GM23338 (cell line): Measurements from ENCODE around the gene ATP1A3. TPM values are rescaled to one million over a fixed set of nuclear protein-coding genes. Genes with fewer than 3 reads are reported as not detected.

ENCODE experiments used
- ATAC-seq: fragments of 200-7000 bp; cut with Tn5 transposase; 3 replicates; pipeline ENCODE4 v1.9.1; 2020
- DNase-seq: peaks from one replicate; pipeline ENCODE4 v3.0.0-alpha.2; 2015; ENCODE audit warnings: low spot score
- H2AFZ ChIP-seq: fragments of 200-600 bp; sonication (generic); 2 replicates; pipeline ENCODE4 v1.8.0; 2016; ENCODE audit warnings: antibody characterized with exemption, mild to moderate bottlenecking, moderate library complexity
- H3F3A ChIP-seq: fragments of 200-600 bp; sonication (generic); replicated peaks from 2 replicates; pipeline ENCODE4 v1.8.0; 2017; ENCODE audit warnings: antibody characterized with exemption, mixed run types, low read depth
- H3K27ac ChIP-seq: fragments of 200-600 bp; sonication (generic); 2 replicates; pipeline ENCODE4 v1.6.1; 2016; ENCODE audit warnings: low read depth
- H3K27me3 ChIP-seq: fragments of 200-600 bp; sonication (generic); 2 replicates; pipeline ENCODE4 v1.8.0; 2016; ENCODE audit warnings: mild to moderate bottlenecking, mixed run types, moderate library complexity; ENCODE audit not compliant: insufficient read depth
- H3K36me3 ChIP-seq: fragments of 200-600 bp; sonication (generic); 2 replicates; pipeline ENCODE4 v1.8.0; 2016; ENCODE audit warnings: mild to moderate bottlenecking; ENCODE audit not compliant: insufficient read depth
- H3K4me1 ChIP-seq: fragments of 200-600 bp; sonication (generic); 2 replicates; pipeline ENCODE4 v1.8.0; 2016; ENCODE audit warnings: mild to moderate bottlenecking, moderate library complexity; ENCODE audit not compliant: insufficient read depth
- H3K4me2 ChIP-seq: fragments of 200-600 bp; sonication (generic); 2 replicates; pipeline ENCODE4 v1.7.1; 2017; ENCODE audit warnings: mixed run types
- H3K4me3 ChIP-seq: fragments of 200-600 bp; sonication (generic); 2 replicates; pipeline ENCODE4 v1.6.1; 2016; ENCODE audit warnings: mixed run types
- H3K79me2 ChIP-seq: fragments of 200-600 bp; sonication (generic); replicated peaks from 2 replicates; pipeline ENCODE4 v1.8.0; 2017; ENCODE audit warnings: mild to moderate bottlenecking; ENCODE audit not compliant: insufficient read depth
- H3K9me2 ChIP-seq: fragments of 200-600 bp; sonication (generic); 2 replicates; pipeline ENCODE4 v1.8.0; 2017; ENCODE audit not compliant: insufficient read depth
- H4K20me1 ChIP-seq: fragments of 200-600 bp; sonication (generic); replicated peaks from 2 replicates; pipeline ENCODE4 v1.8.0; 2017; ENCODE audit warnings: mild to moderate bottlenecking; ENCODE audit not compliant: insufficient read depth
- H3K27ac Mint-ChIP-seq: 2 replicates; pipeline ENCODE4 v1.8.0; 2020; ENCODE audit warnings: inconsistent platforms, mild to moderate bottlenecking, moderate library complexity, mixed read lengths
- H3K27me3 Mint-ChIP-seq: 3 replicates; pipeline ENCODE4 v1.8.0; 2022; ENCODE audit warnings: low read depth, mild to moderate bottlenecking, moderate library complexity, mixed read lengths, inconsistent platforms; ENCODE audit not compliant: insufficient read depth, poor library complexity
- H3K36me3 Mint-ChIP-seq: 3 replicates; pipeline ENCODE4 v1.8.0; 2021; ENCODE audit warnings: low read depth, mild to moderate bottlenecking, inconsistent platforms, moderate library complexity, mixed read lengths
- H3K4me1 Mint-ChIP-seq: 3 replicates; pipeline ENCODE4 v1.8.0; 2020; ENCODE audit warnings: mild to moderate bottlenecking, inconsistent platforms, mixed read lengths
- H3K4me3 Mint-ChIP-seq: 3 replicates; pipeline ENCODE4 v1.8.0; 2021; ENCODE audit warnings: moderate library complexity, mild to moderate bottlenecking, inconsistent platforms, mixed read lengths
- H3K9me3 Mint-ChIP-seq: 3 replicates; pipeline ENCODE4 v1.8.0; 2020; ENCODE audit warnings: moderate library complexity, mild to moderate bottlenecking, inconsistent platforms, mixed read lengths
- CREB1 ChIP-seq: fragments of 250-450 bp; sonication (Bioruptor Pico); IDR thresholded peaks from 2 replicates; pipeline ENCODE4 v1.5.0; 2020; ENCODE audit warnings: low read depth, mild to moderate bottlenecking, moderate library complexity
- EZH2 ChIP-seq: fragments of 200-600 bp; sonication (generic); IDR thresholded peaks from one replicate; pipeline ENCODE4 v1.8.0; 2017; ENCODE audit warnings: antibody characterized with exemption, mild to moderate bottlenecking, low read depth; ENCODE audit not compliant: unreplicated experiment
- EZH2phosphoT487 ChIP-seq: fragments of 200-600 bp; sonication (generic); IDR thresholded peaks from one replicate; pipeline ENCODE4 v1.8.1; 2018; ENCODE audit warnings: antibody characterized with exemption; ENCODE audit not compliant: unreplicated experiment
- JUNB ChIP-seq: IDR thresholded peaks from one replicate; pipeline ENCODE4 v1.6.1; 2016; ENCODE audit warnings: antibody characterized with exemption; ENCODE audit not compliant: unreplicated experiment
- NANOG ChIP-seq: IDR thresholded peaks from 2 replicates; pipeline ENCODE4 v1.6.1; 2016; ENCODE audit warnings: antibody characterized with exemption, borderline replicate concordance
- POLR2AphosphoS5 ChIP-seq: IDR thresholded peaks from 2 replicates; pipeline ENCODE4 v1.6.1; 2016; ENCODE audit warnings: antibody characterized with exemption, low read depth
- STAT1 ChIP-seq: IDR thresholded peaks from one replicate; pipeline ENCODE4 v1.6.1; 2016; ENCODE audit warnings: antibody characterized with exemption; ENCODE audit not compliant: unreplicated experiment
- ZNF114 ChIP-seq: fragments of 250-450 bp; sonication (Bioruptor Pico); IDR thresholded peaks from 2 replicates; pipeline ENCODE4 v1.5.0; 2020; ENCODE audit warnings: mild to moderate bottlenecking, moderate library complexity
- ZNF331 ChIP-seq: fragments of 250-450 bp; sonication (Bioruptor Pico); IDR thresholded peaks from 2 replicates; pipeline ENCODE4 v1.5.0; 2020; ENCODE audit warnings: low read depth, mild to moderate bottlenecking, moderate library complexity
- polyA plus RNA-seq: library from polyadenylated mRNA; unstranded; fragments of >200 nt; fragmentation: Nextera tagmentation; extraction: Ambion mirVana; gene quantifications from 2 replicates; pipeline ENCODE4 v1.2.1, GENCODE V29; 2016
- total RNA-seq: library from RNA; depleted of rRNA; stranded (reverse); fragments of >200 nt; shearing (Covaris generic); gene quantifications from 2 replicates; pipeline ENCODE4 v1.2.3, GENCODE V29; 2014
- TF ChIP-seq, protein P1 (sequence below): fragments of 250-450 bp; sonication (Bioruptor Pico); IDR thresholded peaks from 2 replicates; pipeline ENCODE4 v1.5.0; 2020; ENCODE audit warnings: mild to moderate bottlenecking, moderate library complexity
- TF ChIP-seq, protein P2 (sequence below): IDR thresholded peaks from 2 replicates; pipeline ENCODE4 v1.6.1; 2016; ENCODE audit warnings: antibody characterized with exemption
- TF ChIP-seq, protein P3 (sequence below): IDR thresholded peaks from one replicate; pipeline ENCODE4 v1.6.1; 2018; ENCODE audit warnings: antibody characterized with exemption; ENCODE audit not compliant: unreplicated experiment
- TF ChIP-seq, protein P4 (sequence below), 2 experiments: fragments of 200-600 bp in 1 of 2; sonication (generic) in 1 of 2; conservative IDR thresholded peaks; 2 replicates each; pipeline versions ENCODE4 v1.5.1 to v1.6.1; 2016 to 2017; ENCODE audit warnings: antibody characterized with exemption in 2 of 2, low read depth in 2 of 2, mild to moderate bottlenecking in 2 of 2, moderate library complexity in 1 of 2

ATP1A3 gene
- total and polyA plus RNA-seq, 2 experiments from 2014 or later: 11.5 to 37.3 TPM

DNA sequence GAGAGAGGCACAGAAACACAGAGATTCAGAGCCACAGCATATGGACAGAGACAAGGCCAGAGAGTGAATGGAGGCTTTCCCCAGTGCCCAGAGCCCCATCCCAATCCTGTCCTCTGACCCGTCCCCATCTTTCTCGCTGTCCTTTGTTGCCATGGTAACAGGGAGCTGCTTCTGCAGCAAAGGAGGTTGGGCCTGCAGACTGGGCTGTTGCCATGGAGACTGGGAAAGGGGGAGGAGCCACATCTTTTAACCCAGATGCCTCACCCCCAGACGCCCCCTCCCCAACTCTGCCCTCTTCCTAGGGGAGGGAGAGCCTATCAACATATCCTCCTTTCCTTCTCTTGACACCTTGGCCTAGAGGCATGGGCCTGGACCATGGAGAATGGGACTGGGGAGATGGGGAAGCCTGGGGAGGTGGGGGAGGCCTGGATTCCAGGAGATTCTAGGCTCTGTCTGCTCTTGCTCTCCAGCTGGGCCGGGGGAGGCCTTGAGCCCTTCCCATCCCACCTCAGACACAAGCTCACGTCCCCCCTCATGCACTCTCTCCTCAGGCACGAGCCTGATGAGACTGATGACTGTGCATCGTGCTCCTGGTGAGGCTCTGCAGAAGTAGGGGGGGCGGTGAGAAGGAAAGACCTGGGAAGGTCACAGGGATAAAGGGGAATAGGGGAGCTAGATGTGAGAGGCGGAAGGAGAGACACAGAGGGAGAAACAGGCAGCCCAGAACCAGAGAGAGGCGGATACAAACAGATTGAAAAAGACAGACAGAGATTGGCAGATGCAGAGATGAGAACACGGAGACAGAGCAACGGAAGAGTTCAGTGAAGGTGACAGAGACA lies 2.1 kb upstream of the ATP1A3 start:
- H3K4me3 Mint-ChIP-seq: peak overlapping the region; percentile 24; the same call in 2 of the 3 replicates

More for the DNA sequence above, 2.1 kb upstream of the ATP1A3 start:
- Mint-ChIP-seq H3K9me3 (no peaks in the 10 kb centered on the region), H3K27me3 (peaks cover 67% of the 10 kb centered on the region), H3K36me3 (peaks cover 4% of the 10 kb centered on the region; the same call in 2 of the 3 replicates), H3K4me1 (peaks cover 39% of the 10 kb centered on the region), H3K27ac (no peak overlapping the region)
- no peak for TF ChIP-seq ZNF331 (CRISPR knock-in tag)
- no peak for TF ChIP-seq ZNF114
- TF ChIP-seq JUNB: no peak
- no peak for TF ChIP-seq STAT1
- TF ChIP-seq EZH2phosphoT487: no peak
- no peak for TF ChIP-seq EZH2
- TF ChIP-seq NANOG: no peak
- TF ChIP-seq, protein P1, sequence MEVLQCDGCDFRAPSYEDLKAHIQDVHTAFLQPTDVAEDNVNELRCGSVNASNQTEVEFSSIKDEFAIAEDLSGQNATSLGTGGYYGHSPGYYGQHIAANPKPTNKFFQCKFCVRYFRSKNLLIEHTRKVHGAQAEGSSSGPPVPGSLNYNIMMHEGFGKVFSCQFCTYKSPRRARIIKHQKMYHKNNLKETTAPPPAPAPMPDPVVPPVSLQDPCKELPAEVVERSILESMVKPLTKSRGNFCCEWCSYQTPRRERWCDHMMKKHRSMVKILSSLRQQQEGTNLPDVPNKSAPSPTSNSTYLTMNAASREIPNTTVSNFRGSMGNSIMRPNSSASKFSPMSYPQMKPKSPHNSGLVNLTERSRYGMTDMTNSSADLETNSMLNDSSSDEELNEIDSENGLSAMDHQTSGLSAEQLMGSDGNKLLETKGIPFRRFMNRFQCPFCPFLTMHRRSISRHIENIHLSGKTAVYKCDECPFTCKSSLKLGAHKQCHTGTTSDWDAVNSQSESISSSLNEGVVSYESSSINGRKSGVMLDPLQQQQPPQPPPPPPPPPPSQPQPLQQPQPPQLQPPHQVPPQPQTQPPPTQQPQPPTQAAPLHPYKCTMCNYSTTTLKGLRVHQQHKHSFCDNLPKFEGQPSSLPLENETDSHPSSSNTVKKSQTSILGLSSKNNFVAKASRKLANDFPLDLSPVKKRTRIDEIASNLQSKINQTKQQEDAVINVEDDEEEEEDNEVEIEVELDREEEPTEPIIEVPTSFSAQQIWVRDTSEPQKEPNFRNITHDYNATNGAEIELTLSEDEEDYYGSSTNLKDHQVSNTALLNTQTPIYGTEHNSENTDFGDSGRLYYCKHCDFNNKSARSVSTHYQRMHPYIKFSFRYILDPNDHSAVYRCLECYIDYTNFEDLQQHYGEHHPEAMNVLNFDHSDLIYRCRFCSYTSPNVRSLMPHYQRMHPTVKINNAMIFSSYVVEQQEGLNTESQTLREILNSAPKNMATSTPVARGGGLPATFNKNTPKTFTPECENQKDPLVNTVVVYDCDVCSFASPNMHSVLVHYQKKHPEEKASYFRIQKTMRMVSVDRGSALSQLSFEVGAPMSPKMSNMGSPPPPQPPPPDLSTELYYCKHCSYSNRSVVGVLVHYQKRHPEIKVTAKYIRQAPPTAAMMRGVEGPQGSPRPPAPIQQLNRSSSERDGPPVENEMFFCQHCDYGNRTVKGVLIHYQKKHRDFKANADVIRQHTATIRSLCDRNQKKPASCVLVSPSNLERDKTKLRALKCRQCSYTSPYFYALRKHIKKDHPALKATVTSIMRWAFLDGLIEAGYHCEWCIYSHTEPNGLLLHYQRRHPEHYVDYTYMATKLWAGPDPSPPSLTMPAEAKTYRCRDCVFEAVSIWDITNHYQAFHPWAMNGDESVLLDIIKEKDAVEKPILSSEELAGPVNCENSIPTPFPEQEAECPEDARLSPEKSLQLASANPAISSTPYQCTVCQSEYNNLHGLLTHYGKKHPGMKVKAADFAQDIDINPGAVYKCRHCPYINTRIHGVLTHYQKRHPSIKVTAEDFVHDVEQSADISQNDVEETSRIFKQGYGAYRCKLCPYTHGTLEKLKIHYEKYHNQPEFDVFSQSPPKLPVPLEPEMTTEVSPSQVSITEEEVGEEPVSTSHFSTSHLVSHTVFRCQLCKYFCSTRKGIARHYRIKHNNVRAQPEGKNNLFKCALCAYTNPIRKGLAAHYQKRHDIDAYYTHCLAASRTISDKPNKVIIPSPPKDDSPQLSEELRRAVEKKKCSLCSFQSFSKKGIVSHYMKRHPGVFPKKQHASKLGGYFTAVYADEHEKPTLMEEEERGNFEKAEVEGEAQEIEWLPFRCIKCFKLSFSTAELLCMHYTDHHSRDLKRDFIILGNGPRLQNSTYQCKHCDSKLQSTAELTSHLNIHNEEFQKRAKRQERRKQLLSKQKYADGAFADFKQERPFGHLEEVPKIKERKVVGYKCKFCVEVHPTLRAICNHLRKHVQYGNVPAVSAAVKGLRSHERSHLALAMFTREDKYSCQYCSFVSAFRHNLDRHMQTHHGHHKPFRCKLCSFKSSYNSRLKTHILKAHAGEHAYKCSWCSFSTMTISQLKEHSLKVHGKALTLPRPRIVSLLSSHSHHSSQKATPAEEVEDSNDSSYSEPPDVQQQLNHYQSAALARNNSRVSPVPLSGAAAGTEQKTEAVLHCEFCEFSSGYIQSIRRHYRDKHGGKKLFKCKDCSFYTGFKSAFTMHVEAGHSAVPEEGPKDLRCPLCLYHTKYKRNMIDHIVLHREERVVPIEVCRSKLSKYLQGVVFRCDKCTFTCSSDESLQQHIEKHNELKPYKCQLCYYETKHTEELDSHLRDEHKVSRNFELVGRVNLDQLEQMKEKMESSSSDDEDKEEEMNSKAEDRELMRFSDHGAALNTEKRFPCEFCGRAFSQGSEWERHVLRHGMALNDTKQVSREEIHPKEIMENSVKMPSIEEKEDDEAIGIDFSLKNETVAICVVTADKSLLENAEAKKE (CRISPR knock-in tag): no peak
- no peak for TF ChIP-seq CREB1 (CRISPR knock-in tag)
- no peak for TF ChIP-seq POLR2AphosphoS5
- TF ChIP-seq, protein P2, sequence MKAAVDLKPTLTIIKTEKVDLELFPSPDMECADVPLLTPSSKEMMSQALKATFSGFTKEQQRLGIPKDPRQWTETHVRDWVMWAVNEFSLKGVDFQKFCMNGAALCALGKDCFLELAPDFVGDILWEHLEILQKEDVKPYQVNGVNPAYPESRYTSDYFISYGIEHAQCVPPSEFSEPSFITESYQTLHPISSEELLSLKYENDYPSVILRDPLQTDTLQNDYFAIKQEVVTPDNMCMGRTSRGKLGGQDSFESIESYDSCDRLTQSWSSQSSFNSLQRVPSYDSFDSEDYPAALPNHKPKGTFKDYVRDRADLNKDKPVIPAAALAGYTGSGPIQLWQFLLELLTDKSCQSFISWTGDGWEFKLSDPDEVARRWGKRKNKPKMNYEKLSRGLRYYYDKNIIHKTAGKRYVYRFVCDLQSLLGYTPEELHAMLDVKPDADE: no peak
- TF ChIP-seq, protein P3, sequence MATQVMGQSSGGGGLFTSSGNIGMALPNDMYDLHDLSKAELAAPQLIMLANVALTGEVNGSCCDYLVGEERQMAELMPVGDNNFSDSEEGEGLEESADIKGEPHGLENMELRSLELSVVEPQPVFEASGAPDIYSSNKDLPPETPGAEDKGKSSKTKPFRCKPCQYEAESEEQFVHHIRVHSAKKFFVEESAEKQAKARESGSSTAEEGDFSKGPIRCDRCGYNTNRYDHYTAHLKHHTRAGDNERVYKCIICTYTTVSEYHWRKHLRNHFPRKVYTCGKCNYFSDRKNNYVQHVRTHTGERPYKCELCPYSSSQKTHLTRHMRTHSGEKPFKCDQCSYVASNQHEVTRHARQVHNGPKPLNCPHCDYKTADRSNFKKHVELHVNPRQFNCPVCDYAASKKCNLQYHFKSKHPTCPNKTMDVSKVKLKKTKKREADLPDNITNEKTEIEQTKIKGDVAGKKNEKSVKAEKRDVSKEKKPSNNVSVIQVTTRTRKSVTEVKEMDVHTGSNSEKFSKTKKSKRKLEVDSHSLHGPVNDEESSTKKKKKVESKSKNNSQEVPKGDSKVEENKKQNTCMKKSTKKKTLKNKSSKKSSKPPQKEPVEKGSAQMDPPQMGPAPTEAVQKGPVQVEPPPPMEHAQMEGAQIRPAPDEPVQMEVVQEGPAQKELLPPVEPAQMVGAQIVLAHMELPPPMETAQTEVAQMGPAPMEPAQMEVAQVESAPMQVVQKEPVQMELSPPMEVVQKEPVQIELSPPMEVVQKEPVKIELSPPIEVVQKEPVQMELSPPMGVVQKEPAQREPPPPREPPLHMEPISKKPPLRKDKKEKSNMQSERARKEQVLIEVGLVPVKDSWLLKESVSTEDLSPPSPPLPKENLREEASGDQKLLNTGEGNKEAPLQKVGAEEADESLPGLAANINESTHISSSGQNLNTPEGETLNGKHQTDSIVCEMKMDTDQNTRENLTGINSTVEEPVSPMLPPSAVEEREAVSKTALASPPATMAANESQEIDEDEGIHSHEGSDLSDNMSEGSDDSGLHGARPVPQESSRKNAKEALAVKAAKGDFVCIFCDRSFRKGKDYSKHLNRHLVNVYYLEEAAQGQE: no peak
- TF ChIP-seq, protein P4, sequence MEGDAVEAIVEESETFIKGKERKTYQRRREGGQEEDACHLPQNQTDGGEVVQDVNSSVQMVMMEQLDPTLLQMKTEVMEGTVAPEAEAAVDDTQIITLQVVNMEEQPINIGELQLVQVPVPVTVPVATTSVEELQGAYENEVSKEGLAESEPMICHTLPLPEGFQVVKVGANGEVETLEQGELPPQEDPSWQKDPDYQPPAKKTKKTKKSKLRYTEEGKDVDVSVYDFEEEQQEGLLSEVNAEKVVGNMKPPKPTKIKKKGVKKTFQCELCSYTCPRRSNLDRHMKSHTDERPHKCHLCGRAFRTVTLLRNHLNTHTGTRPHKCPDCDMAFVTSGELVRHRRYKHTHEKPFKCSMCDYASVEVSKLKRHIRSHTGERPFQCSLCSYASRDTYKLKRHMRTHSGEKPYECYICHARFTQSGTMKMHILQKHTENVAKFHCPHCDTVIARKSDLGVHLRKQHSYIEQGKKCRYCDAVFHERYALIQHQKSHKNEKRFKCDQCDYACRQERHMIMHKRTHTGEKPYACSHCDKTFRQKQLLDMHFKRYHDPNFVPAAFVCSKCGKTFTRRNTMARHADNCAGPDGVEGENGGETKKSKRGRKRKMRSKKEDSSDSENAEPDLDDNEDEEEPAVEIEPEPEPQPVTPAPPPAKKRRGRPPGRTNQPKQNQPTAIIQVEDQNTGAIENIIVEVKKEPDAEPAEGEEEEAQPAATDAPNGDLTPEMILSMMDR (conservative IDR thresholded peaks at IDR 0.05; ENCODE audit: low read depth in 2 of 2): no peak
- H3K4me3 ChIP-seq: 0 out of 2 replicates have a peak overlapping the region, but pooled peaks have one; percentile 17
- no peaks in the 10 kb centered on the region; the same call in 1 of the 2 replicates for H3K36me3 ChIP-seq
- peaks cover 22% of the 10 kb centered on the region for H3K4me1 ChIP-seq
- H4K20me1 ChIP-seq: peaks cover 10% of the 10 kb centered on the region; the same call in 1 of the 2 replicates
- peaks cover 27% of the 10 kb centered on the region; the same call in 1 of the 2 replicates for H3F3A ChIP-seq
- no peaks in the 10 kb centered on the region for H3K79me2 ChIP-seq
- no peak overlapping the region for H3K4me2 ChIP-seq
- ATAC-seq (peak; percentile 3), DNase-seq (peak; percentile 98)
- H3K27ac ChIP-seq: no peak overlapping the region
- H2AFZ ChIP-seq: no peak overlapping the region
- H3K27me3 ChIP-seq: peaks cover 65% of the 10 kb centered on the region
- no peaks in the 10 kb centered on the region for H3K9me2 ChIP-seq
